HepG2 (cell line): ENCODE measurements around the gene EML2. TPM values are rescaled to one million over a fixed set of nuclear protein-coding genes. Genes with fewer than 3 reads are reported as not detected.
A peak's percentile ranks its signal among the peaks of the same experiment; 100 is the strongest.

Experiments
- ATAC-seq: fragments of 200-7000 bp; cut with Tn5 transposase; 3 replicates; pipeline ENCODE4 v1.9.1; 2020; ENCODE audit warnings: mild to moderate bottlenecking, moderate library complexity
- BruUV-seq: library from RNA; stranded (reverse); fragments of 400-500 nt; replicated peaks from 2 replicates; lab custom pipeline; 2021; lab: Mats Ljungman, UMichigan
- CTCF ChIA-PET: fragments of 300-600 bp; formaldehyde crosslinking; extraction: SDS; loops from one replicate; lab custom pipeline; 2021; ENCODE audit warnings: low total read pairs, inconsistent platforms, low intra/inter-chr PET ratio; lab: Yijun Ruan, JAX
- POLR2A ChIA-PET: fragments of 350-600 bp; sonication (Branson Sonifier 250); formaldehyde crosslinking; loops from one replicate; lab custom pipeline; 2020; ENCODE audit warnings: antibody characterized with exemption, inconsistent platforms; lab: Yijun Ruan, JAX
- DNase-seq: peaks from one replicate; pipeline ENCODE4 v3.0.0-alpha.2; 2015; ENCODE audit warnings: low spot score
- FAIRE-seq: peaks from 3 replicates; lab custom pipeline; 2011; peaks lifted over from hg19 to GRCh38; lab: Jason Lieb, UNC
- H2AFZ ChIP-seq: one replicate; pipeline ENCODE4 v1.6.1; 2011; ENCODE audit warnings: low read length, inconsistent platforms
- H3K27ac ChIP-seq: fragments of 300-600 bp; 3 replicates; pipeline ENCODE4 v1.8.0; 2011; ENCODE audit warnings: mixed run types, mild to moderate bottlenecking, mixed read lengths, low read length, inconsistent platforms; ENCODE audit not compliant: insufficient read depth; ENCODE audit errors: extremely low read length
- H3K27me3 ChIP-seq, 2 experiments: fragments of 200-600 bp in 1 of 2; 2 replicates in 1 of 2; 3 replicates in 1 of 2; pipeline versions ENCODE4 v1.6.0 to v1.8.0; 2011; ENCODE audit warnings: low read length in 2 of 2, mild to moderate bottlenecking in 2 of 2, moderate library complexity in 2 of 2, inconsistent platforms in 1 of 2; ENCODE audit not compliant: insufficient read depth in 2 of 2, control insufficient read depth in 1 of 2
- H3K36me3 ChIP-seq, 2 experiments: fragments of 200-600 bp in 1 of 2; replicated peaks in 1 of 2; 2 replicates in 1 of 2; 3 replicates in 1 of 2; pipeline versions ENCODE4 v1.5.1 to v1.8.0; 2011; ENCODE audit warnings: low read length in 2 of 2, inconsistent platforms in 1 of 2; ENCODE audit not compliant: insufficient read depth in 2 of 2, control insufficient read depth in 1 of 2
- H3K4me1 ChIP-seq: 2 replicates; pipeline ENCODE4 v1.5.1; 2012; ENCODE audit warnings: low read length, inconsistent platforms; ENCODE audit not compliant: insufficient read depth
- H3K4me2 ChIP-seq: 2 replicates; pipeline ENCODE4 v1.6.0; 2011; ENCODE audit warnings: low read depth, low read length, inconsistent platforms
- H3K4me3 ChIP-seq, 3 experiments: fragments of 200-600 bp in 1 of 3; sonication (generic), shearing (Covaris generic) in 1 of 3; replicated peaks in 1 of 3; 2 replicates each; pipeline ENCODE4 v1.5.1; 2011 to 2016; ENCODE audit warnings: low read length in 3 of 3, inconsistent platforms in 2 of 3, low read depth in 2 of 3, mild to moderate bottlenecking in 2 of 3, control low read depth in 1 of 3, mixed read lengths in 1 of 3; ENCODE audit not compliant: insufficient read depth in 1 of 3
- H3K79me2 ChIP-seq: one replicate; pipeline ENCODE4 v1.6.1; 2011; ENCODE audit warnings: low read length, inconsistent platforms; ENCODE audit not compliant: insufficient read depth
- H3K9ac ChIP-seq: 2 replicates; pipeline ENCODE4 v1.6.0; 2011; ENCODE audit warnings: mild to moderate bottlenecking, low read depth, low read length, inconsistent platforms; ENCODE audit not compliant: insufficient read depth
- H3K9me3 ChIP-seq: 2 replicates; pipeline ENCODE4 v1.5.1; 2012; ENCODE audit warnings: mild to moderate bottlenecking, low read length
- H4K20me1 ChIP-seq: 2 replicates; pipeline ENCODE4 v1.6.0; 2011; ENCODE audit warnings: inconsistent platforms, mild to moderate bottlenecking, low read length, moderate library complexity; ENCODE audit not compliant: insufficient read depth
- FOSL2 ChIP-seq: sonication (generic); formaldehyde crosslinking; IDR thresholded peaks from 2 replicates; pipeline ENCODE4 v1.4.0; 2020; ENCODE audit warnings: missing genetic modification reagents
- HCFC1 ChIP-seq: fragments of 150-350 bp; IDR thresholded peaks from 2 replicates; pipeline ENCODE4 v1.6.1; 2014; ENCODE audit warnings: low read depth, low read length
- KDM1A ChIP-seq: IDR thresholded peaks from 2 replicates; pipeline ENCODE4 v1.6.1; 2016; ENCODE audit warnings: missing compliant biosample characterization
- NAIF1 ChIP-seq: sonication (generic); formaldehyde crosslinking; IDR thresholded peaks from 2 replicates; pipeline ENCODE4 v1.5.0; 2020; ENCODE audit warnings: mild to moderate bottlenecking, missing genetic modification reagents, borderline replicate concordance
- PHF21A ChIP-seq: sonication (generic); formaldehyde crosslinking; IDR thresholded peaks from 2 replicates; pipeline ENCODE4 v1.5.0; 2020; ENCODE audit warnings: mild to moderate bottlenecking, missing genetic modification reagents
- RARA ChIP-seq: IDR thresholded peaks from 2 replicates; pipeline ENCODE4 v1.6.1; 2016; ENCODE audit warnings: missing genetic modification reagents, missing compliant biosample characterization
- RCOR2 ChIP-seq: IDR thresholded peaks from 2 replicates; pipeline ENCODE4 v1.6.1; 2016; ENCODE audit warnings: missing biosample characterization, missing genetic modification reagents
- STAT5B ChIP-seq: sonication (generic); formaldehyde crosslinking; IDR thresholded peaks from 2 replicates; pipeline ENCODE4 v1.4.0; 2020; ENCODE audit warnings: missing genetic modification reagents
- ZNF121 ChIP-seq: sonication (generic); formaldehyde crosslinking; IDR thresholded peaks from 2 replicates; pipeline ENCODE4 v1.5.0; 2020; ENCODE audit warnings: mild to moderate bottlenecking, missing genetic modification reagents
- ZNF205 ChIP-seq: IDR thresholded peaks from 2 replicates; pipeline ENCODE4 v1.6.1; 2018; ENCODE audit warnings: missing biosample characterization, missing genetic modification reagents
- ZNF335 ChIP-seq: sonication (generic); formaldehyde crosslinking; IDR thresholded peaks from 2 replicates; pipeline ENCODE4 v1.4.0; 2020; ENCODE audit warnings: missing genetic modification reagents
- ZNF33A ChIP-seq: sonication (generic); formaldehyde crosslinking; IDR thresholded peaks from 2 replicates; pipeline ENCODE4 v1.5.1; 2020; ENCODE audit warnings: missing genetic modification reagents, mild to moderate bottlenecking, moderate library complexity, borderline replicate concordance
- ZNF430 ChIP-seq: sonication (generic); formaldehyde crosslinking; IDR thresholded peaks from 2 replicates; pipeline ENCODE4 v1.9.0; 2021; ENCODE audit warnings: mild to moderate bottlenecking, missing genetic modification reagents
- ZNF780A ChIP-seq: sonication (generic); formaldehyde crosslinking; IDR thresholded peaks from 2 replicates; pipeline ENCODE4 v1.8.0; 2022; ENCODE audit warnings: mild to moderate bottlenecking, missing genetic modification reagents, moderate library complexity
- WGBS: methylation state at CpG from one replicate; pipeline ENCODE4 v1.1.6; 2017; ENCODE audit warnings: low lambda C conversion rate; 5-methylcytosine and 5-hydroxymethylcytosine counted together
- in situ Hi-C: cut with HindIII; loops from 2 replicates; pipeline ENCODE4 v1.10.0; 2017; ENCODE audit warnings: low pct_unique_long_range_greater_than_20kb; ENCODE audit not compliant: extremely low pct_ligation_motif_present
- intact Hi-C: fragments of 100-400 bp; cut with micrococcal nuclease; formaldehyde crosslinking; loops from one replicate; pipeline ENCODE4 v1.10.0; 2022; ENCODE audit not compliant: unreplicated experiment
- polyA plus RNA-seq, 8 experiments: library from polyadenylated mRNA; depleted of rRNA in 3 of 8; stranded (reverse) in 7 of 8; unstranded in 1 of 8; fragments of >200 nt; fragmentation: Illumina TruSeq in 4 of 8; extraction: Trizol in 4 of 8; gene quantifications; 2 replicates each; pipeline versions ENCODE4 v1.2.1 to v1.2.3, GENCODE V29; 2011 to 2016; ENCODE audit warnings: low read depth in 4 of 8, missing spikeins in 1 of 8, mixed read lengths in 1 of 8; ENCODE audit not compliant: insufficient read depth in 1 of 8
- total RNA-seq, 5 experiments: library from RNA; depleted of rRNA; stranded (reverse); fragments of >200 nt; fragmentation: Illumina TruSeq; extraction: Trizol; gene quantifications; 2 replicates each; pipeline ENCODE4 v1.2.3, GENCODE V29; 2016; ENCODE audit warnings: low read depth in 1 of 5
- TF ChIP-seq, protein P1 (sequence below): sonication (generic); formaldehyde crosslinking; IDR thresholded peaks from 2 replicates; pipeline ENCODE4 v1.9.0; 2021; ENCODE audit warnings: missing genetic modification reagents, borderline replicate concordance
- TF ChIP-seq, protein P2 (sequence below): sonication (generic); formaldehyde crosslinking; IDR thresholded peaks from 2 replicates; pipeline ENCODE4 v1.8.0; 2022; ENCODE audit warnings: mild to moderate bottlenecking, missing genetic modification reagents; ENCODE audit not compliant: insufficient replicate concordance
- TF ChIP-seq, protein P3 (sequence below): sonication (generic); formaldehyde crosslinking; IDR thresholded peaks from 2 replicates; pipeline ENCODE4 v1.4.0; 2020; ENCODE audit warnings: mild to moderate bottlenecking, missing genetic modification reagents

EML2 gene
- total and polyA plus RNA-seq, 2 of the 13 experiments (the other 11 are each of a cell fraction or from before 2014, with no cell fraction given), result 7.3 to 12.9 TPM

DNA sequence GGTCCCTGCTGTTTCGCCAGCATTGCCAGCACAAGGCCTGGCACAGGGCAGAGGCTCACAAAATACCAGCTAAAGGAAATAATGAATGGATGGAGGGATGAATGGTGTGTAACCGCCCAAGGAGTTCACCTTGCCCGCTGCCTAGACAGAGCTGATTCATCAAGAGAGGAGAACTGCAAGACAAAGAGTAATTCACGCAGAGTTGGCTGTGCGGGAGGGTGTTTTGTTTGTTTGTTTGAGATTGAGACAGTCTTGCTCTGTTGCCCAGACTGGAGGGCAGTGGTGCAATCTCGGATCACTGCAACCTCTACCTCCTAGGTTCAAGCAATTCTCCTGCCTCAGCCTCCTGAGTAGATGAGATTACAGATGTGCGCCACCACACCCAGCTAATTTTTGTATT lies 57.6 kb downstream of the EML2 start:
- DNase-seq (no peak), FAIRE-seq (no peak), ATAC-seq (no peak)
- ChIA-PET CTCF (no interaction called here), POLR2A (no interaction called here)
- WGBS, result 77% methylated on average over 7 of the region's 7 CpGs
- Histone ChIP-seq H3K36me3 (0 out of 5 replicates have a peak, but pooled peaks cover 0 to 6% of the 10 kb centered on the region in 2 experiments), H4K20me1 (no peaks in the 10 kb centered on the region), H3K4me2 (no peak overlapping the region), H3K4me3 (no peak overlapping the region), H3K9me3 (no peaks in the 10 kb centered on the region), H3K27ac (no peak overlapping the region), H3K4me1 (peaks cover 65% of the 10 kb centered on the region), H3K79me2 (peaks cover 20% of the 10 kb centered on the region), H3K9ac (no peak overlapping the region), H2AFZ (no peak overlapping the region), H3K27me3 (no peaks in the 10 kb centered on the region)
- BruUV-seq, result no TSS peak
- in situ Hi-C loops, result no loop called here
- TF ChIP-seq, protein P1, sequence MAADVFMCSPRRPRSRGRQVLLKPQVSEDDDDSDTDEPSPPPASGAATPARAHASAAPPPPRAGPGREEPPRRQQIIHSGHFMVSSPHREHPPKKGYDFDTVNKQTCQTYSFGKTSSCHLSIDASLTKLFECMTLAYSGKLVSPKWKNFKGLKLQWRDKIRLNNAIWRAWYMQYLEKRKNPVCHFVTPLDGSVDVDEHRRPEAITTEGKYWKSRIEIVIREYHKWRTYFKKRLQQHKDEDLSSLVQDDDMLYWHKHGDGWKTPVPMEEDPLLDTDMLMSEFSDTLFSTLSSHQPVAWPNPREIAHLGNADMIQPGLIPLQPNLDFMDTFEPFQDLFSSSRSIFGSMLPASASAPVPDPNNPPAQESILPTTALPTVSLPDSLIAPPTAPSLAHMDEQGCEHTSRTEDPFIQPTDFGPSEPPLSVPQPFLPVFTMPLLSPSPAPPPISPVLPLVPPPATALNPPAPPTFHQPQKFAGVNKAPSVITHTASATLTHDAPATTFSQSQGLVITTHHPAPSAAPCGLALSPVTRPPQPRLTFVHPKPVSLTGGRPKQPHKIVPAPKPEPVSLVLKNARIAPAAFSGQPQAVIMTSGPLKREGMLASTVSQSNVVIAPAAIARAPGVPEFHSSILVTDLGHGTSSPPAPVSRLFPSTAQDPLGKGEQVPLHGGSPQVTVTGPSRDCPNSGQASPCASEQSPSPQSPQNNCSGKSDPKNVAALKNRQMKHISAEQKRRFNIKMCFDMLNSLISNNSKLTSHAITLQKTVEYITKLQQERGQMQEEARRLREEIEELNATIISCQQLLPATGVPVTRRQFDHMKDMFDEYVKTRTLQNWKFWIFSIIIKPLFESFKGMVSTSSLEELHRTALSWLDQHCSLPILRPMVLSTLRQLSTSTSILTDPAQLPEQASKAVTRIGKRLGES (CRISPR knock-in tag), result no peak
- TF ChIP-seq NAIF1 (CRISPR knock-in tag) (no peak), ZNF205 (CRISPR knock-in tag) (0 out of 2 replicates have a peak, but pooled peaks have one; percentile 46), RARA (CRISPR knock-in tag) (no peak), ZNF33A (no peak), ZNF335 (CRISPR knock-in tag) (no peak), ZNF121 (0 out of 2 replicates have a peak, but pooled peaks have one; percentile 9), RCOR2 (CRISPR knock-in tag) (no peak), HCFC1 (no peak), PHF21A (CRISPR knock-in tag) (no peak), KDM1A (0 out of 2 replicates have a peak, but pooled peaks have one; percentile 20), FOSL2 (peak; percentile 33; the same call in 1 of the 2 replicates), ZNF430 (CRISPR knock-in tag) (no peak), ZNF780A (CRISPR knock-in tag) (no peak), STAT5B (CRISPR knock-in tag) (no peak)
- TF ChIP-seq, protein P2, sequence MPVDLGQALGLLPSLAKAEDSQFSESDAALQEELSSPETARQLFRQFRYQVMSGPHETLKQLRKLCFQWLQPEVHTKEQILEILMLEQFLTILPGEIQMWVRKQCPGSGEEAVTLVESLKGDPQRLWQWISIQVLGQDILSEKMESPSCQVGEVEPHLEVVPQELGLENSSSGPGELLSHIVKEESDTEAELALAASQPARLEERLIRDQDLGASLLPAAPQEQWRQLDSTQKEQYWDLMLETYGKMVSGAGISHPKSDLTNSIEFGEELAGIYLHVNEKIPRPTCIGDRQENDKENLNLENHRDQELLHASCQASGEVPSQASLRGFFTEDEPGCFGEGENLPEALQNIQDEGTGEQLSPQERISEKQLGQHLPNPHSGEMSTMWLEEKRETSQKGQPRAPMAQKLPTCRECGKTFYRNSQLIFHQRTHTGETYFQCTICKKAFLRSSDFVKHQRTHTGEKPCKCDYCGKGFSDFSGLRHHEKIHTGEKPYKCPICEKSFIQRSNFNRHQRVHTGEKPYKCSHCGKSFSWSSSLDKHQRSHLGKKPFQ (CRISPR knock-in tag), result no peak
- TF ChIP-seq, protein P3, sequence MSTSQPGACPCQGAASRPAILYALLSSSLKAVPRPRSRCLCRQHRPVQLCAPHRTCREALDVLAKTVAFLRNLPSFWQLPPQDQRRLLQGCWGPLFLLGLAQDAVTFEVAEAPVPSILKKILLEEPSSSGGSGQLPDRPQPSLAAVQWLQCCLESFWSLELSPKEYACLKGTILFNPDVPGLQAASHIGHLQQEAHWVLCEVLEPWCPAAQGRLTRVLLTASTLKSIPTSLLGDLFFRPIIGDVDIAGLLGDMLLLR (CRISPR knock-in tag), result no peak
- intact Hi-C loops, result no loop called here
